ENCODE measurements around the gene CTXND1.
"Not testable (repeated sequence)": the region's sequence is repeated elsewhere in the genome, so short reads cannot be mapped to it uniquely, and the experiment has no call there.

The CTXND1 gene

GRCh38 chr15:80159811-80160569 lies 92.0 kb downstream of the CTXND1 start:
- Histone ChIP-seq H3K4me2 (ENCODE audit: low read length) (no peak overlapping the region), H2AFZ (ENCODE audit: low read depth, low read length) (no peak overlapping the region), H3K9me3 (ENCODE audit: insufficient read depth, low read length) (no peaks in the 10 kb centered on the region), H3K79me2 (ENCODE audit: low read length) (no peaks in the 10 kb centered on the region), H3K36me3 (replicated peaks; ENCODE audit: low read depth, low read length) (peaks cover 4% of the 10 kb centered on the region), H4K20me1 (ENCODE audit: insufficient read depth, low read length) (no peaks in the 10 kb centered on the region), H3K27me3 (ENCODE audit: low read depth, low read length) (no peaks in the 10 kb centered on the region), H3K4me3 (ENCODE audit: low read length) (no peak overlapping the region), H3K4me1 (ENCODE audit: low read length) (peaks cover 22% of the 10 kb centered on the region), H3K9ac (ENCODE audit: low read length) (no peak overlapping the region), H3K27ac (ENCODE audit: low read length) (no peak overlapping the region)
- TF ChIP-seq CTCF (IDR thresholded peaks at IDR 0.05; ENCODE audit: low read depth, low read length): no peak
- no peak for TF ChIP-seq EZH2phosphoT487 (IDR thresholded peaks at IDR 0.05; ENCODE audit: low read depth)

GRCh38 chr15:80159301-80159700 lies 92.7 kb downstream of the CTXND1 start:
- Histone ChIP-seq H4K20me1 (ENCODE audit: insufficient read depth, low read length) (no peaks in the 10 kb centered on the region), H3K27ac (ENCODE audit: low read length) (no peak overlapping the region)

GRCh38 chr15:80157215-80157614 lies 94.8 kb downstream of the CTXND1 start:
- Histone ChIP-seq H3K27ac (ENCODE audit: low read length) (no peak overlapping the region), H3K9me3 (ENCODE audit: insufficient read depth, low read length) (no peaks in the 10 kb centered on the region), H2AFZ (ENCODE audit: low read depth, low read length) (no peak overlapping the region), H3K27me3 (ENCODE audit: low read depth, low read length) (peaks cover 5% of the 10 kb centered on the region; the same call in 1 of the 2 replicates), H3K4me2 (ENCODE audit: low read length) (no peak overlapping the region), H3K79me2 (ENCODE audit: low read length) (no peaks in the 10 kb centered on the region), H4K20me1 (ENCODE audit: insufficient read depth, low read length) (no peaks in the 10 kb centered on the region), H3K9ac (ENCODE audit: low read length) (no peak overlapping the region), H3K4me1 (ENCODE audit: low read length) (peaks cover 40% of the 10 kb centered on the region), H3K4me3 (ENCODE audit: low read length) (no peak overlapping the region), H3K36me3 (replicated peaks; ENCODE audit: low read depth, low read length) (no peaks in the 10 kb centered on the region)
- no peak for TF ChIP-seq EZH2phosphoT487 (IDR thresholded peaks at IDR 0.05; ENCODE audit: low read depth)
- TF ChIP-seq CTCF (IDR thresholded peaks at IDR 0.05; ENCODE audit: low read depth, low read length): no peak

More at GRCh38 chr15:80159301-80159700, 92.7 kb downstream of the CTXND1 start:
- no peak overlapping the region for H3K4me2 ChIP-seq (ENCODE audit: low read length)
- TF ChIP-seq CTCF (IDR thresholded peaks at IDR 0.05; ENCODE audit: low read depth, low read length): no peak
- no peak for TF ChIP-seq EZH2phosphoT487 (IDR thresholded peaks at IDR 0.05; ENCODE audit: low read depth)
- no peak overlapping the region for H3K4me3 ChIP-seq (ENCODE audit: low read length)
- H3K36me3 ChIP-seq (replicated peaks; ENCODE audit: low read depth, low read length): peaks cover 3% of the 10 kb centered on the region
- H2AFZ ChIP-seq (ENCODE audit: low read depth, low read length): no peak overlapping the region
- H3K27me3 ChIP-seq (ENCODE audit: low read depth, low read length): no peaks in the 10 kb centered on the region
- peaks cover 28% of the 10 kb centered on the region for H3K4me1 ChIP-seq (ENCODE audit: low read length)
- H3K79me2 ChIP-seq (ENCODE audit: low read length): no peaks in the 10 kb centered on the region
- H3K9me3 ChIP-seq (ENCODE audit: insufficient read depth, low read length): no peaks in the 10 kb centered on the region
- no peak overlapping the region for H3K9ac ChIP-seq (ENCODE audit: low read length)

- TF ChIP-seq EZH2phosphoT487 (IDR thresholded peaks at IDR 0.05; ENCODE audit: low read depth): no peak
- Histone ChIP-seq H3K9me3 (ENCODE audit: insufficient read depth, low read length) (no peaks in the 10 kb centered on the region), H3K27me3 (ENCODE audit: low read depth, low read length) (peaks cover 5% of the 10 kb centered on the region; the same call in 1 of the 2 replicates), H3K4me2 (ENCODE audit: low read length) (peak overlapping the region; percentile 86), H2AFZ (ENCODE audit: low read depth, low read length) (no peak overlapping the region), H3K36me3 (replicated peaks; ENCODE audit: low read depth, low read length) (no peaks in the 10 kb centered on the region), H3K79me2 (ENCODE audit: low read length) (no peaks in the 10 kb centered on the region), H3K4me1 (ENCODE audit: low read length) (peaks cover 40% of the 10 kb centered on the region), H4K20me1 (ENCODE audit: insufficient read depth, low read length) (no peaks in the 10 kb centered on the region), H3K4me3 (ENCODE audit: low read length) (no peak overlapping the region), H3K27ac (ENCODE audit: low read length) (no peak overlapping the region), H3K9ac (ENCODE audit: low read length) (no peak overlapping the region)
Measured at GRCh38 chr15:80156176-80156720, 95.8 kb downstream of the CTXND1 start.

GRCh38 chr15:80155378-80156175 lies 96.4 kb downstream of the CTXND1 start:
- Histone ChIP-seq H3K4me2 (ENCODE audit: low read length) (peak overlapping the region; percentile 86), H3K27ac (ENCODE audit: low read length) (peak overlapping the region; percentile 27; the same call in 1 of the 2 replicates), H3K4me1 (ENCODE audit: low read length) (peaks cover 35% of the 10 kb centered on the region), H3K4me3 (ENCODE audit: low read length) (peak overlapping the region; percentile 66), H3K9ac (ENCODE audit: low read length) (peak overlapping the region; percentile 36; the same call in 1 of the 2 replicates)
- H2AFZ ChIP-seq (ENCODE audit: low read depth, low read length); H4K20me1 ChIP-seq (ENCODE audit: insufficient read depth, low read length); H3K9me3 ChIP-seq (ENCODE audit: insufficient read depth, low read length); H3K79me2 ChIP-seq (ENCODE audit: low read length); H3K36me3 ChIP-seq (replicated peaks; ENCODE audit: low read depth, low read length); H3K27me3 ChIP-seq (ENCODE audit: low read depth, low read length): not testable (repeated sequence)
